CD4-positive, alpha-beta memory T cell (primary cell): ENCODE measurements around the gene ADCY4. TPM values are rescaled to one million over a fixed set of nuclear protein-coding genes. Genes with fewer than 3 reads are reported as not detected.
A peak's percentile ranks its signal among the peaks of the same experiment; 100 is the strongest.
"Not testable (repeated sequence)": the region's sequence is repeated elsewhere in the genome, so short reads cannot be mapped to it uniquely, and the experiment has no call there.

Source experiments
- CTCF ChIA-PET: fragments of 350-600 bp; sonication (Branson Sonifier 250); formaldehyde crosslinking; loops from one replicate; lab custom pipeline; 2021; ENCODE audit warnings: inconsistent platforms; ENCODE audit not compliant: partially characterized antibody; lab: Charles Lee
- POLR2A ChIA-PET: fragments of 350-600 bp; sonication (Branson Sonifier 250); formaldehyde crosslinking; loops from one replicate; lab custom pipeline; 2021; ENCODE audit not compliant: partially characterized antibody; lab: Charles Lee
- DNase-seq, 5 donors: peaks; one replicate each; pipeline versions ENCODE4 v3.0.0 to v3.0.0-alpha.2; 2020 to 2022; ENCODE audit warnings: mixed read lengths in 1 of 5
- H3K27ac ChIP-seq: one replicate; pipeline ENCODE4 v1.7.0; 2013; ENCODE audit warnings: low read depth, low read length
- H3K27me3 ChIP-seq: 2 replicates; pipeline ENCODE4 v1.7.0; 2013; ENCODE audit warnings: mild to moderate bottlenecking, low read length, moderate library complexity; ENCODE audit not compliant: insufficient read depth
- H3K36me3 ChIP-seq: 2 replicates; pipeline ENCODE4 v1.7.0; 2013; ENCODE audit warnings: mild to moderate bottlenecking, low read length, moderate library complexity; ENCODE audit not compliant: insufficient read depth
- H3K4me1 ChIP-seq: 2 replicates; pipeline ENCODE4 v1.7.0; 2013; ENCODE audit warnings: mild to moderate bottlenecking, low read length, moderate library complexity; ENCODE audit not compliant: insufficient read depth
- H3K4me3 ChIP-seq, 2 donors: one replicate each; pipeline ENCODE4 v1.7.0; 2013; ENCODE audit warnings: low read length in 2 of 2, mild to moderate bottlenecking in 1 of 2
- H3K9me3 ChIP-seq, 2 donors: one replicate each; pipeline ENCODE4 v1.7.0; 2013; ENCODE audit warnings: low read length in 2 of 2, control low read depth in 1 of 2; ENCODE audit not compliant: control insufficient read depth in 1 of 2
- H3K27ac Mint-ChIP-seq, 7 donors: one replicate each; pipeline ENCODE4 v1.8.0; 2020 to 2021; ENCODE audit warnings: mixed read lengths in 7 of 7, mild to moderate bottlenecking in 6 of 7, inconsistent platforms in 3 of 7, moderate library complexity in 3 of 7
- H3K27me3 Mint-ChIP-seq, 2 donors: one replicate each; pipeline ENCODE4 v1.8.0; 2020 to 2021; ENCODE audit warnings: mixed read lengths in 2 of 2
- H3K36me3 Mint-ChIP-seq, 2 donors: one replicate each; pipeline ENCODE4 v1.8.0; 2020 to 2021; ENCODE audit warnings: mixed read lengths in 2 of 2, inconsistent platforms in 1 of 2, mild to moderate bottlenecking in 1 of 2
- H3K4me1 Mint-ChIP-seq, 4 donors: one replicate each; pipeline ENCODE4 v1.8.0; 2020 to 2021; ENCODE audit warnings: mixed read lengths in 4 of 4, mild to moderate bottlenecking in 1 of 4
- H3K4me3 Mint-ChIP-seq, 8 donors: one replicate each; pipeline ENCODE4 v1.8.0; 2020 to 2021; ENCODE audit warnings: mixed read lengths in 8 of 8, mild to moderate bottlenecking in 7 of 8, moderate library complexity in 6 of 8, inconsistent platforms in 3 of 8
- H3K9me3 Mint-ChIP-seq, 8 donors: one replicate each; pipeline ENCODE4 v1.8.0; 2020 to 2021; ENCODE audit warnings: mixed read lengths in 8 of 8, mild to moderate bottlenecking in 5 of 8, inconsistent platforms in 3 of 8, moderate library complexity in 1 of 8
- intact Hi-C: fragments of 100-400 bp; cut with micrococcal nuclease; formaldehyde crosslinking; loops from one replicate; pipeline ENCODE4 v1.15.1; 2023
- polyA plus RNA-seq, 2 donors: library from polyadenylated mRNA; unstranded; fragments of 300-500 nt; fragmentation: Illumina TruSeq; gene quantifications; one replicate each; pipeline ENCODE4 v1.2.3, GENCODE V29; 2021
- total RNA-seq, 2 experiments: library from RNA; stranded (reverse); gene quantifications; one replicate each; pipeline ENCODE4 v1.2.3, GENCODE V29; 2021

ADCY4 gene
- total and polyA plus RNA-seq, 4 experiments from 2014 or later, result 0.48 to 8.1 (median 3.9) TPM

DNA sequence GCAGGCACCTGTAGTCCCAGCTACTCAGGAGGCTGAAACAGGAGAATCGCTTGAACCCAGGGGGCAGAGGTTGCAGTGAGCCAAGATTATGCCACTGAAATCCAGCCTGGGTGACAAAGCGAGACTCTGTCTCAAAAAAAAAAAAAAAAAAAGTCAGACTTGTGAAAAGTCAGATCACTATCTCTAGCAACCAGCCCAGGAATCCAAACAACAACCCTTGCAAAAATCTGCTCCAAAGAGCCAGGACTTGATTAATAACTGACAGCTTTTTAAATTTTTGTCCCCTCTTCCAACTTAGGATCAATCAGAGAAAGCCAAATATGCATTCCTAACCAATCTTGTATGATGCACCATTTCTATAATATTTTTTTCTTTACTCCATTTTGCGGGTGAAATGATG lies 25.4 kb upstream of the ADCY4 start:
- POLR2A ChIA-PET, result interaction anchor here (1.2 kb wide), 1 partner anchor 70 kb away, joined by 3 read pairs; the partner anchor contains the start of gene KHNYN
- Mint-ChIP-seq H3K36me3 (peaks cover 3 to 5% of the 10 kb centered on the region in 2 donors), H3K9me3 (peaks cover 0 to 15% (median 5%) of the 10 kb centered on the region in 8 donors), H3K4me1 (peaks cover 0 to 3% (median 1%) of the 10 kb centered on the region in 4 donors), H3K27ac (no peak overlapping the region), H3K27me3 (peaks cover 12 to 27% of the 10 kb centered on the region in 2 donors), H3K4me3 (no peak overlapping the region)
- Histone ChIP-seq H3K27me3 (peaks cover 10% of the 10 kb centered on the region), H3K4me3 (no peak overlapping the region), H3K9me3 (no peaks in the 10 kb centered on the region), H3K36me3 (no peaks in the 10 kb centered on the region), H3K27ac (no peak overlapping the region), H3K4me1 (peaks cover 4% of the 10 kb centered on the region)
- CTCF ChIA-PET, result interaction anchor here (2.9 to 3.4 kb wide), 2 partner anchors 27 to 71 kb away, joined by 11 to 14 read pairs; no protein-coding TSS in a partner anchor
- DNase-seq, result no peak
- intact Hi-C loops, result loop anchor here (10.0 kb wide), 1 partner anchor 315 kb away; no protein-coding TSS in a partner anchor

- Histone ChIP-seq H3K4me3 (no peak overlapping the region), H3K27me3 (peaks cover 7% of the 10 kb centered on the region), H3K4me1 (no peaks in the 10 kb centered on the region), H3K36me3 (no peaks in the 10 kb centered on the region), H3K9me3 (no peaks in the 10 kb centered on the region), H3K27ac (no peak overlapping the region)
- Mint-ChIP-seq H3K27me3 (peaks cover 23 to 30% of the 10 kb centered on the region in 2 donors), H3K27ac (no peak overlapping the region), H3K36me3 (peaks cover 3 to 5% of the 10 kb centered on the region in 2 donors), H3K9me3 (peaks cover 0 to 15% (median 5%) of the 10 kb centered on the region in 8 donors), H3K4me1 (no peaks in the 10 kb centered on the region), H3K4me3 (no peak overlapping the region)
- CTCF ChIA-PET, result interaction anchor here (1.0 kb wide), 1 partner anchor 75 kb away, joined by 3 read pairs; no protein-coding TSS in a partner anchor
- POLR2A ChIA-PET, result no interaction called here
- DNase-seq, result no peak
- intact Hi-C loops, result no loop called here
Measured at GRCh38 chr14:24356208-24356607, 21.3 kb upstream of the ADCY4 start.

DNA sequence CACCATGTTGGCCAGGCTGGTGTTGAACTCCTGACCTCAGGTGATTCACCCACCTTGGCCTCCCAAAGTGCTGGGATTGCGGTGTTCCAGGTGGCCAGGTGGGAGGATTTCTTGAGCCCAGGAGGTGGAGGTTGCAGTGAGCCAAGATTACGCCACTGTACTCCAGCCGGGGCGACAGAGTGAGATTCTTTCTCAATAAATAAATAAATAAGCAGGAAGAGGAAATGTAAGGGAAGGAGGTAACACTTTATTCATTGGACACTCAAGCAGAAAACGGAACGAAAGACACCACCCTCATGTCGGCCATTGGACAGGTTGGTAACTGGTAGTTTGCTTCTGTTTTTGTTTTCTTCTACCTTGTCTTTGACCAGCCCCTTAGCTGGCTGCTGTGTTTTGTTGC lies 20.1 kb upstream of the ADCY4 start:
- H3K4me3 ChIP-seq, result no peak overlapping the region
- no peaks in the 10 kb centered on the region for H3K36me3 ChIP-seq
- ChIA-PET POLR2A (no interaction called here), CTCF (interaction anchor here (0.7 kb wide), 1 partner anchor 120 kb away, joined by 3 read pairs; no protein-coding TSS in a partner anchor)
- H3K4me1 ChIP-seq, result no peaks in the 10 kb centered on the region
- Mint-ChIP-seq H3K36me3 (no peaks in the 10 kb centered on the region), H3K4me3 (no peak overlapping the region), H3K27me3 (peaks cover 29% of the 10 kb centered on the region in 2 donors), H3K9me3 (peaks cover 0 to 6% (median 2%) of the 10 kb centered on the region in 8 donors), H3K27ac (no peak overlapping the region), H3K4me1 (no peaks in the 10 kb centered on the region)
- intact Hi-C loops, result no loop called here
- no peaks in the 10 kb centered on the region for H3K9me3 ChIP-seq
- no peak overlapping the region for H3K27ac ChIP-seq
- peaks cover 8% of the 10 kb centered on the region for H3K27me3 ChIP-seq
- DNase-seq, result no peak

DNA sequence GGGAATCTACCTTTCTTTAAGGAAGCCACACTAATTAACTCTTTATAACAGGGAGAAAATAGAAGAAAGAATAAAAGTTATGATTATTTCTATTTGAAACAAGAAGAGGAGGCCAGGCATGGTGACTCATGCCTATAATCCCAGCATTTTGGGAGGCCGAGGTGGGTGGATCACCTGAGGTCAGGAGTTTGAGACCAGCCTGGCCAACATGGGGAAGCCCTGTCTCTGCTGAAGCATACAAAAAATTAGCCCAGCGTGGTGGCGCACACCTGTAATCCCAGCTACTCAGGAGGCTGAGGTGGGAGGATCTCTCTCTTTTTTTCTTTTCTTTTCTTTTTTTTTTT lies 19.6 kb upstream of the ADCY4 start:
- intact Hi-C loops, result not testable (repeated sequence)

DNA sequence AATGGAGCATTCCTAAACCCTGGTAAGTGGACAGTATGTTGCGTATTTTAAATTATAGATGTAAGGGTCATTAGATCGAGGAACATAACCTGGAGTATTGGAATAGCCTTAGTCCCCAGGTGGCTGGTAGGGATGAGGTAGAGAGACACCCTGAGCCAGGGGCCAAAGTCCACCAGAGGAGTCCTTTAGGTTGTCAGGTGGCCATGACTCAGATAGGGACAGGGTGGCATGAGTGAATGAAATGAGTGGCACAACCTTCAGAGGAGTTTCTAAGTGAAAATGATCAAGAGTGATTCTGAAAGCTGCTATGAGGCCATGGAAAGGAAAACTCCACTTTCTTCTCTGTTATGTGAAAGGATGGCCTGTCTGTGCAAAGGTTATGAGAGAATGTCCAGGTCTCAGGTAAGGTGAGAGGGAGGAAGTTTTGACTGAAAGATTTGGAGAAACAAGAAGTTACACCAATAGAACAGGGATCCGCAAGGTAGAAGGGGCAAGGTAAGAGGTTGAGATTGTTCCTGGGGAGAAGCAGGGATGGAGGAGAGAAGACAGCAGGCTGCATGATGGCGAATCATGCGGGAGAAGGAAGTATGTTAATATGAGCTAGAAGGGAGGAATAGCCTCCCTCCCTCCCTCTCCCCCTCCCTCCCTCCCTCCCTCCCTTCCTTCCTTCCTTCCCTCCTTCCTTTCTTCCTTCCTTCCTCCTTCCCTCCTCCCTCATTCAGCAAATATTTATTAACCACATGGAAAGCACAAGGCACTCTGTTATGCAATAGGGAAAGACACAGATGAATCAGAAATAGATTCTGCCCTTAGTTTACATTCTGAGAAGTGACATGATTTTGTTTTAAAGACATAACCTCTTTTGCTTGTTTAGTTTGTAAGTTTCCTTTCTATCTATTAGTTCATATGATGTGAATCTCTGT lies 18.9 kb upstream of the ADCY4 start:
- intact Hi-C loops, result no loop called here
- Histone ChIP-seq H3K27me3 (peaks cover 8% of the 10 kb centered on the region), H3K27ac (no peak overlapping the region), H3K36me3 (no peaks in the 10 kb centered on the region), H3K9me3 (no peaks in the 10 kb centered on the region), H3K4me1 (no peaks in the 10 kb centered on the region), H3K4me3 (no peak overlapping the region)
- DNase-seq, result no peak
- no peaks in the 10 kb centered on the region for H3K4me1 Mint-ChIP-seq
- no peaks in the 10 kb centered on the region for H3K36me3 Mint-ChIP-seq
- CTCF ChIA-PET, result interaction anchor here (1.3 kb wide), 1 partner anchor 77 kb away, joined by 3 read pairs; no protein-coding TSS in a partner anchor
- H3K27ac Mint-ChIP-seq, result no peak overlapping the region
- POLR2A ChIA-PET, result interaction anchor here (0.6 kb wide), 1 partner anchor 76 kb away, joined by 3 read pairs; the partner anchor contains the start of genes CBLN3 and KHNYN
- no peak overlapping the region for H3K4me3 Mint-ChIP-seq
- peaks cover 34 to 36% of the 10 kb centered on the region in 2 donors for H3K27me3 Mint-ChIP-seq
- no peaks in the 10 kb centered on the region for H3K9me3 Mint-ChIP-seq

More for the DNA sequence above, 19.6 kb upstream of the ADCY4 start:
- H3K27me3 ChIP-seq, H3K27ac ChIP-seq, H3K9me3 Mint-ChIP-seq, H3K36me3 ChIP-seq, H3K4me3 ChIP-seq, H3K4me1 ChIP-seq, H3K36me3 Mint-ChIP-seq, H3K27ac Mint-ChIP-seq, DNase-seq, POLR2A ChIA-PET, H3K4me3 Mint-ChIP-seq, H3K4me1 Mint-ChIP-seq, H3K9me3 ChIP-seq: not testable (repeated sequence)
- peaks cover 33 to 34% of the 10 kb centered on the region in 2 donors for H3K27me3 Mint-ChIP-seq
- CTCF ChIA-PET, result interaction anchor here (0.7 kb wide), 1 partner anchor 121 kb away, joined by 3 read pairs; no protein-coding TSS in a partner anchor

DNA sequence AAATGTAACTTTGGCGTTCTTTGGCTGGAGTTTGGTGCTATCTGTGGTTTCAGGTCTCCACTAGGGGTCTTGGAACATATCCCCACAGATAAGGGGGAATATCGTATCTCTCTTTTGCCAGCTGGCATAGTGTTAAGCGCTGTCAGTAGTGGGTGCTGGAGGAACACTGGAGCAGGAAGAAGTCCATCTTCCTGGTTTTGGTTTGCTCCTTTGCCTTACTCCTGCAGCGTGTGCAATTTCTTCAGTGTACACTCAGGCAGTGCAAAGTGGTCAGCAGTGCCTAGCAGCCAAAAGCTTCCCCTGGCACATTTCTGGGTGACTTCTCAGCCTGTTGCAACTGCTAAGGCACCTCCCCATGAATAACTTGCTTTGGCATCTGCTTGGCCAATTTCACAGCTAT lies 16.6 kb upstream of the ADCY4 start:
- ChIA-PET CTCF (interaction anchor here (1.7 kb wide), 1 partner anchor 18 kb away, joined by 6 read pairs; no protein-coding TSS in a partner anchor), POLR2A (no interaction called here)
- Mint-ChIP-seq H3K4me1 (no peaks in the 10 kb centered on the region), H3K27ac (no peak overlapping the region), H3K36me3 (no peaks in the 10 kb centered on the region), H3K27me3 (peaks cover 34 to 37% of the 10 kb centered on the region in 2 donors), H3K4me3 (no peak overlapping the region), H3K9me3 (no peaks in the 10 kb centered on the region)
- Histone ChIP-seq H3K4me3 (no peak overlapping the region), H3K27me3 (peaks cover 3% of the 10 kb centered on the region), H3K27ac (no peak overlapping the region), H3K36me3 (no peaks in the 10 kb centered on the region), H3K9me3 (no peaks in the 10 kb centered on the region), H3K4me1 (no peaks in the 10 kb centered on the region)
- intact Hi-C loops, result no loop called here
- DNase-seq, result no peak

- ChIA-PET POLR2A (interaction anchor here (0.7 kb wide), 1 partner anchor 10 kb away, joined by 3 read pairs; the partner anchor contains the start of gene RIPK3), CTCF (no interaction called here)
- H3K36me3 Mint-ChIP-seq, result no peaks in the 10 kb centered on the region
- Histone ChIP-seq H3K27ac (no peak overlapping the region), H3K27me3 (peaks cover 3% of the 10 kb centered on the region), H3K9me3 (no peaks in the 10 kb centered on the region), H3K4me3 (no peak overlapping the region), H3K36me3 (no peaks in the 10 kb centered on the region), H3K4me1 (no peaks in the 10 kb centered on the region)
- H3K27ac Mint-ChIP-seq, result peak overlapping the region in 1 of 7 donors; percentile 26
- H3K4me3 Mint-ChIP-seq, result no peak overlapping the region
- no peak for DNase-seq
- intact Hi-C loops, result no loop called here
- peaks cover 39 to 46% of the 10 kb centered on the region in 2 donors for H3K27me3 Mint-ChIP-seq
- no peaks in the 10 kb centered on the region for H3K4me1 Mint-ChIP-seq
- no peaks in the 10 kb centered on the region for H3K9me3 Mint-ChIP-seq
Measured at GRCh38 chr14:24349742-24350141, 14.9 kb upstream of the ADCY4 start.
